Peyer's patch (tissue), 4 donors: ENCODE data around the gene ENPP3. TPM values are rescaled to one million over a fixed set of nuclear protein-coding genes. Genes with fewer than 3 reads are reported as not detected.

ENCODE experiments used
- DNase-seq, 3 donors: peaks; one replicate each; pipeline ENCODE4 v3.0.0-alpha.2; 2017 to 2019
- H3K27ac ChIP-seq, 4 donors: fragments of 200-600 bp; sonication (generic); one replicate each; pipeline ENCODE4 v1.5.1; 2016 to 2019
- H3K27me3 ChIP-seq, 2 donors: fragments of 200-600 bp; sonication (generic); one replicate each; pipeline ENCODE4 v1.5.1; 2019
- H3K36me3 ChIP-seq, 3 donors: fragments of 200-600 bp; sonication (generic); one replicate each; pipeline ENCODE4 v1.5.1; 2016 to 2019
- H3K4me1 ChIP-seq, 4 donors: fragments of 200-600 bp; sonication (generic); one replicate each; pipeline ENCODE4 v1.5.1; 2016 to 2019
- H3K4me3 ChIP-seq, 4 donors: fragments of 200-600 bp; sonication (generic); 1 replicate in 3 of 4; 2 replicates in 1 of 4; pipeline ENCODE4 v1.5.1; 2016 to 2019; ENCODE audit warnings: mild to moderate bottlenecking in 1 of 4
- H3K9me3 ChIP-seq, 4 donors: fragments of 200-600 bp; sonication (generic); one replicate each; pipeline ENCODE4 v1.5.1; 2016 to 2019; ENCODE audit warnings: mild to moderate bottlenecking in 1 of 4
- CTCF ChIP-seq, 6 experiments: fragments of 450-650 bp in 4 of 6; fragments of 200-600 bp in 2 of 6; sonication (generic) in 1 of 6; IDR thresholded peaks; one replicate each; pipeline ENCODE4 v1.5.1; 2017 to 2019; ENCODE audit warnings: antibody characterized with exemption in 6 of 6, mild to moderate bottlenecking in 3 of 6, moderate library complexity in 1 of 6
- POLR2A ChIP-seq, 2 donors: fragments of 450-650 bp; IDR thresholded peaks; one replicate each; pipeline ENCODE4 v1.5.1; 2017; ENCODE audit warnings: antibody characterized with exemption in 2 of 2, mild to moderate bottlenecking in 2 of 2, moderate library complexity in 2 of 2
- total RNA-seq, 4 donors: library from RNA; depleted of rRNA; stranded (reverse); fragments of >200 nt; gene quantifications; one replicate each; pipeline ENCODE4 v1.1.0, GENCODE V29; 2016

Gene ENPP3
- total RNA-seq, 4 donors from 2014 or later = 4.1 to 27.2 (median 18.0) TPM

GRCh38 chr6:131736003-131736596, 99.0 kb downstream of the ENPP3 start:
- H3K27ac ChIP-seq = no peak overlapping the region
- H3K4me1 ChIP-seq = no peaks in the 10 kb centered on the region
- no peaks in the 10 kb centered on the region for H3K36me3 ChIP-seq
- no peak for DNase-seq
- no peaks in the 10 kb centered on the region for H3K9me3 ChIP-seq
- no peaks in the 10 kb centered on the region for H3K27me3 ChIP-seq
- no peak overlapping the region for H3K4me3 ChIP-seq
- TF ChIP-seq CTCF (IDR thresholded peaks at IDR 0.05) = no peak
- no peak for TF ChIP-seq POLR2A (IDR thresholded peaks at IDR 0.05)

- no peaks in the 10 kb centered on the region for H3K36me3 ChIP-seq
- DNase-seq = no peak
- H3K4me3 ChIP-seq = no peak overlapping the region
- H3K27me3 ChIP-seq = no peaks in the 10 kb centered on the region
- H3K9me3 ChIP-seq = no peaks in the 10 kb centered on the region
- H3K4me1 ChIP-seq = no peaks in the 10 kb centered on the region
- no peak overlapping the region for H3K27ac ChIP-seq
- no peak for TF ChIP-seq POLR2A (IDR thresholded peaks at IDR 0.05)
- TF ChIP-seq CTCF (IDR thresholded peaks at IDR 0.05) = no peak
These were observed 99.7 kb downstream of the ENPP3 start for GRCh38 chr6:131736811-131737210.

- no peaks in the 10 kb centered on the region for H3K4me1 ChIP-seq
- H3K4me3 ChIP-seq = no peak overlapping the region
- H3K9me3 ChIP-seq = no peaks in the 10 kb centered on the region
- H3K27me3 ChIP-seq = no peaks in the 10 kb centered on the region
- no peak overlapping the region for H3K27ac ChIP-seq
- H3K36me3 ChIP-seq = no peaks in the 10 kb centered on the region
- TF ChIP-seq POLR2A (IDR thresholded peaks at IDR 0.05) (no peak), CTCF (IDR thresholded peaks at IDR 0.05) (no peak)
- DNase-seq = no peak
These were observed 102.0 kb downstream of the ENPP3 start for GRCh38 chr6:131739136-131739535.

- no peak for TF ChIP-seq CTCF (IDR thresholded peaks at IDR 0.05)
- Histone ChIP-seq H3K27me3 (no peaks in the 10 kb centered on the region), H3K36me3 (no peaks in the 10 kb centered on the region), H3K27ac (no peak overlapping the region), H3K9me3 (no peaks in the 10 kb centered on the region), H3K4me1 (no peaks in the 10 kb centered on the region), H3K4me3 (no peak overlapping the region)
- no peak for DNase-seq
These were observed 103.1 kb downstream of the ENPP3 start for GRCh38 chr6:131740161-131740560.

GRCh38 chr6:131741688-131742393, 104.7 kb downstream of the ENPP3 start:
- Histone ChIP-seq H3K9me3 (no peaks in the 10 kb centered on the region), H3K4me1 (no peaks in the 10 kb centered on the region), H3K27ac (no peak overlapping the region), H3K27me3 (no peaks in the 10 kb centered on the region), H3K36me3 (no peaks in the 10 kb centered on the region), H3K4me3 (no peak overlapping the region)
- TF ChIP-seq CTCF (IDR thresholded peaks at IDR 0.05) (no peak), POLR2A (IDR thresholded peaks at IDR 0.05) (no peak)
- DNase-seq = no peak
